ENCODE measurements around the gene MTHFSD.

- TF ChIP-seq POLR2A (IDR thresholded peaks at IDR 0.05; ENCODE audit: low read length): no peak
- TF ChIP-seq GATA1 (IDR thresholded peaks at IDR 0.05; ENCODE audit: low read depth, low read length): no peak
Observed at GRCh38 chr16:86490859-86491639, 64.0 kb downstream of the MTHFSD start.

Measured in erythroblast (primary cell).